Glutamatergic neuron (in vitro differentiated cells): ENCODE data around the gene MCTP2. TPM values are rescaled to one million over a fixed set of nuclear protein-coding genes. Genes with fewer than 3 reads are reported as not detected.
A peak's percentile ranks its signal among the peaks of the same experiment; 100 is the strongest.

ENCODE experiments used
- DNase-seq: peaks from one replicate; pipeline ENCODE4 v3.0.0; 2022
- H3K27ac Mint-ChIP-seq: one replicate; pipeline ENCODE4 v1.8.0; 2020; ENCODE audit warnings: mild to moderate bottlenecking, mixed read lengths, inconsistent platforms; ENCODE audit not compliant: unreplicated experiment
- H3K27me3 Mint-ChIP-seq: one replicate; pipeline ENCODE4 v1.8.0; 2020; ENCODE audit warnings: mild to moderate bottlenecking, moderate library complexity, mixed read lengths, inconsistent platforms; ENCODE audit not compliant: unreplicated experiment
- H3K36me3 Mint-ChIP-seq: one replicate; pipeline ENCODE4 v1.8.0; 2020; ENCODE audit warnings: mild to moderate bottlenecking, mixed read lengths, inconsistent platforms; ENCODE audit not compliant: unreplicated experiment
- H3K4me1 Mint-ChIP-seq: one replicate; pipeline ENCODE4 v1.8.0; 2020; ENCODE audit warnings: mild to moderate bottlenecking, low read depth, mixed read lengths, inconsistent platforms; ENCODE audit not compliant: unreplicated experiment
- H3K4me3 Mint-ChIP-seq: one replicate; pipeline ENCODE4 v1.8.0; 2020; ENCODE audit warnings: mild to moderate bottlenecking, mixed read lengths, inconsistent platforms; ENCODE audit not compliant: unreplicated experiment
- H3K9me3 Mint-ChIP-seq: one replicate; pipeline ENCODE4 v1.8.0; 2020; ENCODE audit warnings: mild to moderate bottlenecking, moderate library complexity, mixed read lengths, inconsistent platforms; ENCODE audit not compliant: unreplicated experiment
- long read RNA-seq: library from polyadenylated mRNA; unstranded; transcript quantifications from one replicate; pipeline ENCODE4 v2.0.0, GENCODE V29; 2020; ENCODE audit not compliant: unreplicated experiment
- total RNA-seq: library from RNA; stranded (reverse); fragmentation: NEBNext Ultra II Directional; extraction: Animal tissue kit (Norgen Biotek cat#: 25700); gene quantifications from one replicate; pipeline ENCODE4 v1.2.1, GENCODE V29; 2021; ENCODE audit not compliant: unreplicated experiment
- TF ChIP-seq, protein P1 (sequence below): fragments of 200-600 bp; sonication (generic); IDR thresholded peaks from one replicate; pipeline ENCODE4 v1.5.0; 2021; ENCODE audit not compliant: partially characterized antibody, unreplicated experiment

The MCTP2 gene, protein sequence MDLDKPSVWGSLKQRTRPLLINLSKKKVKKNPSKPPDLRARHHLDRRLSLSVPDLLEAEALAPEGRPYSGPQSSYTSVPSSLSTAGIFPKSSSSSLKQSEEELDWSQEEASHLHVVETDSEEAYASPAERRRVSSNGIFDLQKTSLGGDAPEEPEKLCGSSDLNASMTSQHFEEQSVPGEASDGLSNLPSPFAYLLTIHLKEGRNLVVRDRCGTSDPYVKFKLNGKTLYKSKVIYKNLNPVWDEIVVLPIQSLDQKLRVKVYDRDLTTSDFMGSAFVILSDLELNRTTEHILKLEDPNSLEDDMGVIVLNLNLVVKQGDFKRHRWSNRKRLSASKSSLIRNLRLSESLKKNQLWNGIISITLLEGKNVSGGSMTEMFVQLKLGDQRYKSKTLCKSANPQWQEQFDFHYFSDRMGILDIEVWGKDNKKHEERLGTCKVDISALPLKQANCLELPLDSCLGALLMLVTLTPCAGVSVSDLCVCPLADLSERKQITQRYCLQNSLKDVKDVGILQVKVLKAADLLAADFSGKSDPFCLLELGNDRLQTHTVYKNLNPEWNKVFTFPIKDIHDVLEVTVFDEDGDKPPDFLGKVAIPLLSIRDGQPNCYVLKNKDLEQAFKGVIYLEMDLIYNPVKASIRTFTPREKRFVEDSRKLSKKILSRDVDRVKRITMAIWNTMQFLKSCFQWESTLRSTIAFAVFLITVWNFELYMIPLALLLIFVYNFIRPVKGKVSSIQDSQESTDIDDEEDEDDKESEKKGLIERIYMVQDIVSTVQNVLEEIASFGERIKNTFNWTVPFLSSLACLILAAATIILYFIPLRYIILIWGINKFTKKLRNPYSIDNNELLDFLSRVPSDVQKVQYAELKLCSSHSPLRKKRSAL
- 0.44 TPM for total RNA-seq
- long read RNA-seq = 0 reads

DNA sequence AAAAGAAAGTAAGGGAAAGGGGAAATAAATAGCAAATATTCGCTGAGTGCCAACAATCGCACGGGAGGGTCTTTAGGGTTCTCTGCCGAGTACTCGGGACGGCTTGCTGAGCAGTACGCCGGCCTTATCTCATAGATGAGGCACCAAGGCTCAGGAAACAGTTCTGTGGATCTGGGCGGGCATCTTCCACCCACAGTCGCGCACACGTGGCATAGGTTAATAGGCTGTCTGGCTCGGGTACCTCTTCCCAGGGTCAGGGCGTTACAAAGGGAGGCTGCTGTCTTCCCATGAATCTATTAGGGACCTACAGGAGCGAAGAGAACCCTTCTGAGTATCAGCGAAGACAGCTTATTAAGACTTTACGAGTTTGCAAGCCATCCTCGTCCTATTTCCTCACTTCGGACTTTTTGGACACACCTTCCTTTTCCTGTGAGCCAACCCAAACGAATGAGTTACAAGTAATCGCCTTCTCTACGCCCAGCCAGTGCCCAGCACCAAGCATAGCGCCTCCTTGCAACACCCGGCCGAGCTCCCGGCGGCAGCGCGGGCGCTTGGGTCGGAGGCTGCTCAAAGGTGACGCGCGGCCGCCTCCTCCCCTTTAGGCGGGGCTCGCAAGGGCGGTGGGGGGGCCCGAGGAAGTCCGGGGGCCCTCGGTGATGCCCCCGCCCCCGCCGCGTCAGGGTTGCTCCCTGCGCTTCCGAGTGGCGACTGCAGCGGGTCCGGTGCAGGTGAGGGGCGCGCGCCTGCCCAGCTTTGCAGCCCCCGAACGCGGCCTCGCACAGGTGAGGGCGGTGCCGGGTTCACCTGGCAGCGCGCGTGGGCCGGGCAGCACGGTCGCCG lies at the start of gene MCTP2:
Gene MCTP2 (plus strand): TSS at position 679 of the 840 bp plus-strand sequence. CDS start 66,705 bp downstream, outside the sequence.
- Mint-ChIP-seq H3K36me3 (no peaks in the 10 kb centered on the region), H3K27ac (no peak within 1 kb of the TSS), H3K4me3 (peak within 1 kb of the TSS; percentile 86), H3K9me3 (no peaks in the 10 kb centered on the region), H3K27me3 (peaks cover 4% of the 10 kb centered on the region), H3K4me1 (no peaks in the 10 kb centered on the region)
- TF ChIP-seq, protein P1, sequence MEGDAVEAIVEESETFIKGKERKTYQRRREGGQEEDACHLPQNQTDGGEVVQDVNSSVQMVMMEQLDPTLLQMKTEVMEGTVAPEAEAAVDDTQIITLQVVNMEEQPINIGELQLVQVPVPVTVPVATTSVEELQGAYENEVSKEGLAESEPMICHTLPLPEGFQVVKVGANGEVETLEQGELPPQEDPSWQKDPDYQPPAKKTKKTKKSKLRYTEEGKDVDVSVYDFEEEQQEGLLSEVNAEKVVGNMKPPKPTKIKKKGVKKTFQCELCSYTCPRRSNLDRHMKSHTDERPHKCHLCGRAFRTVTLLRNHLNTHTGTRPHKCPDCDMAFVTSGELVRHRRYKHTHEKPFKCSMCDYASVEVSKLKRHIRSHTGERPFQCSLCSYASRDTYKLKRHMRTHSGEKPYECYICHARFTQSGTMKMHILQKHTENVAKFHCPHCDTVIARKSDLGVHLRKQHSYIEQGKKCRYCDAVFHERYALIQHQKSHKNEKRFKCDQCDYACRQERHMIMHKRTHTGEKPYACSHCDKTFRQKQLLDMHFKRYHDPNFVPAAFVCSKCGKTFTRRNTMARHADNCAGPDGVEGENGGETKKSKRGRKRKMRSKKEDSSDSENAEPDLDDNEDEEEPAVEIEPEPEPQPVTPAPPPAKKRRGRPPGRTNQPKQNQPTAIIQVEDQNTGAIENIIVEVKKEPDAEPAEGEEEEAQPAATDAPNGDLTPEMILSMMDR = no peak
- peak; percentile 65 for DNase-seq

DNA sequence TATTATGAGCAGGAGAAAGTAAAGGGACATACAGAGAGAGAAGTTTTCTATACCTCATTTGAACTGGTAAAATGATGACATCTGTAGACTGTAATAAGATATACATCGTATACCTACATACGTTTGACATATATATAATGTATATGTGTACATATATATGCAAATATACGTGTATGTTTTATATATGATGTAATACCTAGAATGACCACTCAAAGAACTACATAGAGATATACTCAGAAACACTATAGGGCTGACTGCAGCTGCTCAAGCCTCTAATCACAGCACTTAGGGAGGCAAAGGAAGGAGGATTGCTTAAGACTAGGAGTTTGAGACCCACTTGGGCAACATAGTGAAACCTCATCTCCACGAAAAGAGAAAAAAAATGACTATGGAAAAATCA lies 48.5 kb upstream of the MCTP2 start:
- peaks cover 2% of the 10 kb centered on the region for H3K9me3 Mint-ChIP-seq
- no peak overlapping the region for H3K4me3 Mint-ChIP-seq
- H3K27ac Mint-ChIP-seq = no peak overlapping the region
- H3K36me3 Mint-ChIP-seq = no peaks in the 10 kb centered on the region
- DNase-seq = no peak
- TF ChIP-seq, protein P1 = peak; percentile 19
- no peaks in the 10 kb centered on the region for H3K4me1 Mint-ChIP-seq
- H3K27me3 Mint-ChIP-seq = no peaks in the 10 kb centered on the region

DNA sequence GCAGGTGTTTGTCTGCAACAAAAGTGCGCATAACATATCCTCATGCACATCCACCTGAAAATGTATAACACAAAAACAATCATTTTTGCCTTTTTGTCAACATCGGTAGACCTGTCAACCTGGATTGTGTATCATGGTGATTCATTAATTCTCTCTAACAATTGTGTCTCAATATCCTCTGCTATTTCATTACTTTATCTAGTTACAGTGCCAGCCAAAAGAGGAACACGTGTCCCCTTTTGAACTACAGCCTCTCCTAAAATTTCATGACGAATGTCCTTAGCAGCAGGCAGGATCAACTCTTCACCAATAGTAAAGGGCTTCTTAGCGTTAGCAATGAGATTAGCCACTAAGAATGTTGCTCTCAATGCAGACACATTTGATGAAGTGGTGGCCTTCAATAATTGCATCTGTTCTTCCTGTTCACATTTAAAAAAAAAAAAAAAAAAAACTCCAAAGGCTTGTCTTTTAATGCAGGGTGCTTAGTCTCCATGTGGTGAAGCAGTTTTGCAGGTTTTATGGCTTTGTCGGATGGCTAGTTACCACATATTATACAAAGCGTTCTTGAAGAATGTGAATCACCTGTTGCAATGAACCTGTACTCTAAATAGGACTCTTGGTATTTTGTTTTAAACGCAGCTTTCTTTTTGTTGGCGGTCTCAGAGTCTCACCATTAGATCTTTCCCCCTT lies 45.7 kb upstream of the MCTP2 start:
- H3K4me1 Mint-ChIP-seq = no peaks in the 10 kb centered on the region
- H3K36me3 Mint-ChIP-seq = no peaks in the 10 kb centered on the region
- H3K4me3 Mint-ChIP-seq = no peak overlapping the region
- no peak overlapping the region for H3K27ac Mint-ChIP-seq
- no peaks in the 10 kb centered on the region for H3K27me3 Mint-ChIP-seq
- peaks cover 2% of the 10 kb centered on the region for H3K9me3 Mint-ChIP-seq
- TF ChIP-seq, protein P1 = no peak
- DNase-seq = no peak

DNA sequence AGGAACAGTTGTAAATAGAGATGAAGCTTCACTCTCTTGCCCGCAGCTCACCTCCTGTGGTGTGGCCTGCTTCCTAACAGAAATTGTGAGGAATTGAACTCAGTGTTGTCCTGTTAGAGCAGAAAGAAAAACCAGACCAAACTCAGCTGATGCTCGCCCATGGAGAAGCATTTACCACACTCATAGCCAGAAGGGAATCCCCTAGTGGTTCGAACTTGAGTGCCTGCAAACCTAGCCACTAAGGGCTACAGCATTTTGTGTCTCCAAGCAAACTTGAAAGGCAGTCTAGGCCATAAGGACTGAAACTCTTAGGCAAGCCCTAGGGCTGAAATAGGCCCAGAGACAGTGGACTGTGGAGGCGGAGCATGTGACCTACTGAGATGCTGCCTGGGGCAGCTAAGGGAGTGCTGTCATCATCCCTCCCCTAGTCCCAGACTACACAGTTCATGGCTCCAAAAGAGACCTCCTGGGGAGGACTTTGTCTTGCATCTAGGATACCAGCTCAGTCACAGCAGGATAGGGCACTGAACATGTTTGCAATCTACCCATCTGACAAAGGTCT lies 44.5 kb upstream of the MCTP2 start:
- H3K36me3 Mint-ChIP-seq = no peaks in the 10 kb centered on the region
- peaks cover 2% of the 10 kb centered on the region for H3K9me3 Mint-ChIP-seq
- H3K4me3 Mint-ChIP-seq = no peak overlapping the region
- H3K4me1 Mint-ChIP-seq = no peaks in the 10 kb centered on the region
- TF ChIP-seq, protein P1 = no peak
- DNase-seq = no peak
- no peak overlapping the region for H3K27ac Mint-ChIP-seq
- no peaks in the 10 kb centered on the region for H3K27me3 Mint-ChIP-seq
